GM21825 (cell line): ENCODE data around the gene SLC24A3.

Experiments used
- ATAC-seq: cut with Tn5 transposase; IDR thresholded peaks from one replicate; pipeline ENCODE4 v1.9.1; 2021; ENCODE audit warnings: mild to moderate bottlenecking, moderate library complexity; ENCODE audit not compliant: unreplicated experiment

SLC24A3 gene

GRCh38 chr20:19756761-19757486 lies 544.5 kb downstream of the SLC24A3 start:
- ATAC-seq = no peak

GRCh38 chr20:19757487-19758132 lies 545.2 kb downstream of the SLC24A3 start:
- ATAC-seq = no peak

DNA sequence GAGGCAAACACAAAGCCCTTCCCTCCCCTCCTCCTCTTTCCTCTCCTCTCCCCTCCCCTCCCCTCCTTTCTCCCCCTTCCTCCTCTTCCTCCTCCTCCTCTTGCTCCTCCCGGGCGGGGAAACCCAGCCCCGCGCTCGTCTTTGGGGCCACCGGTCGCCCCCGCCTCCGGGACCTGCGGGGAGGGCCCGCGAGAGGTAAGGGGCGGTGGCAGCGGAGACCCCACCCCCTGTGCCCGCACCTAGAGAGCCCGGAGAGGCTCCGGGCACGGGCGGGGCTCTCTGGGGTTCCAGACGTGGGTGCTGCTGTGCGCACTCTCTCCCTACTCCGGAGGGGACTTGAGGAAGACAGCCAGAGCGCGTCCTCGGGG lies 545.7 kb downstream of the SLC24A3 start, which contains the start of gene RIN2:
Gene RIN2, plus strand, starts transcription at position 126 of the 368 bp plus-strand sequence. CDS start 131,344 bp downstream, outside the sequence.
- no peak for ATAC-seq

DNA sequence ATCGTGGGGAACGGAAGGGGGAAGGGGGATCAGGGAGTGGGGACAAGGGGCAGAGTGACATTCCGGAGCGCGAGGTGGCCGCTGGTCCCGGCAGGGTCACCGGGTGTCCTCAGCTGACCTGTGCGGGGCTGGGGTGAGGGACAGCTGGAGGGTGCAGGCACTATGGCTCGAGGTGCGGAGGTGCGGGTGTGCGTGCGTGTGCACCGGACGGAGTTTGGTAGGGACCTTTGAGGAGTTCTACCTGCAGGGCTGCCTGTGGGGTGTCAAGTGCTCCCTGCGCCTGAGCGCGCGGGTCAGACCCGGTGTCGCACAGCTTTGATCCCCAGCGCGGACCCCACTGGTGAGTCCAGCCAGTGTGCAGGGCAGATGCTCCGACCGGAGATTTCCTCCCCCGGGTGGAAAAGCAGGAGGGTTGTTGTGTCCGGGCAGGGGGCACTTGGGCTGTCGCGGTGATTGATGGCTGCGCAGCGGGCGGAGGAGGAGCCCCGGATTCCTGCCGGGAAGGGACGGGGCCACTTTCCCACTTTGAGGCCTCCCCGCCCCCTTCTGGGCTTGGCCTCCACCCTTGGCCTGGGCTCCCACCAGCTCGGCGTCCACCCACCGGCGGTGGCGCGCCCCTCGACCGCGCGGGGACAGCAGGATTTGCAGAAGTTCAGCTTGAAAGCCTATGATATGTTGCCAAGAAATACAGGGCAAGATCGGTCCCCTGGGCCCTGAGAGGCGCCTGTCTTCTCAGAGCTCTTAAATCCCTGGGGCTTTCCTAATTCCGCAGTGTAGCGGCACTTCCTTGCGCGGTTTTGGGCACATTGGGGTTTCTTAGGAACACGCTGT lies 546.3 kb downstream of the SLC24A3 start:
- ATAC-seq = no peak

DNA sequence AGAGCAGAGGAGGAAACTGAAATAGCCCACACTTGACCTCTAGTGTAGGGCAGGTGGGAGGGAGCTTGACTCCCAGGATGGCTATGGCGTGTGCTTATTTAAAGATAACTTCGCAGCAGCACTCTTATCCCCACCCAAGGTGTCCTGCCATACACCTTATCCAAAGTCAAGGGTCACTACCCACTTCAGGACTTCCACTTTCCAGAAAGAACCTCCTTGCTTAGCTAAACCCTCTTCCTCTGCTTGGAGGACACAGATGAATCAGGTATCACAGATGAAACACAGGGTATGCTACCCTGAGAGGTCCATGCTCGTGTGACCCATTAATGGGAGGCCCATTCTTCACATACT lies 547.9 kb downstream of the SLC24A3 start:
- no peak for ATAC-seq

DNA sequence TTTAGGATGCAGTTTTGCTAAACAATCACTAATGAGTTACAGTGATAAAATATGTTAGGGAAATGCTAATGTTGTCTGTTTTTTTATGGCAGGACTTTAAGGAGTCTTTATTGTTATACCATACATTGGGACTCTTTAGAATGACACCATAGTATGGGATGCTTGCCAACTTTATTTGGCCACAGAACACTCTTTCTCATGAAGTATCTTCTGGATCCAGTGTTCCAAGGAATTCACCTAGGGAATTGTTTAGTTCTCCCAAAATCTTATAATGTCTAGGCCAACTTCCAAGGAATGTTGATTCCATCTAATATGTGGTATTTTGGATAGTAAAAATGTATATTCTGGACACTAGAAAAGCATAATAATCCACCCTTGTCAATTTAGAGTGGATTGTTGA lies 548.9 kb downstream of the SLC24A3 start:
- no peak for ATAC-seq

DNA sequence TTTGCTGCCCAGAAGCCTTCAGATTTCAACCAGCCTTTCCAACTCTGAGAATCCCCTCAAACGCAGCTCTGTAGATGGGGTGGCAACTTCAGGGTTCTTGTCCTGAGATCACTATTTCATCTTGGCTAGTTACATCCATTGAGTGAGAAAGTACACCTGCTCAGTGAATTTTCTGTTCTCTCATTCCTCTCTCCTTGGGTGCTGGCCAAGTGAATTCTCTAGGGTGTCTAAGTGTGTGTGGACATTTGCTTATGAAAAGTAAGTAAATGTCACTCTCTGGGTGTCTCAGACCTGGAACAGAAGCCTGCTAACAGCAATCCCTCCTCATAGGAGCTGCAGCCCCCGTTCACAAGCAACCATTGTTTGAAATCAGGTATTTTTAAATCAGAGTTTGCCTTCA lies 549.4 kb downstream of the SLC24A3 start:
- no peak for ATAC-seq

GRCh38 chr20:19764207-19764606 lies 551.8 kb downstream of the SLC24A3 start:
- no peak for ATAC-seq

GRCh38 chr20:19765266-19765665 lies 552.8 kb downstream of the SLC24A3 start:
- ATAC-seq = no peak

DNA sequence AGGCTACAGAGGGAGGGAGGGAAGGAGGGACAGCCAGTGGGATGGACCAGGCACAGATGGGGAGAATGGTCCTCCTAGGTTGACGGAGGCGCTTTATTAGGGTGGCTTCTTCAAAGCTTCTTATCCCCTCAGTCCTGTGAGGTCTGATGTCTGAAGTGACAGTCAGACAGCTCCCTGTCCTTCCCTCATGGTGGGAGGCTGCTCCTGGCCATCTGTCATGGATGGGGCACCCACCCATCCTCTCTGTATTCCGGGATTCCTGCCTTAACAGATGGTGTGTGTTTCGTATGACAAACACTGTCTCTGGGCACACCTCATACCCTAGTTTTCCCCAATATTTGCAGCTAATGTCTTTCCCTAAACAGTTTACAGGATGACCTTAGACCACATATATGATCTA lies 553.5 kb downstream of the SLC24A3 start:
- no peak for ATAC-seq

DNA sequence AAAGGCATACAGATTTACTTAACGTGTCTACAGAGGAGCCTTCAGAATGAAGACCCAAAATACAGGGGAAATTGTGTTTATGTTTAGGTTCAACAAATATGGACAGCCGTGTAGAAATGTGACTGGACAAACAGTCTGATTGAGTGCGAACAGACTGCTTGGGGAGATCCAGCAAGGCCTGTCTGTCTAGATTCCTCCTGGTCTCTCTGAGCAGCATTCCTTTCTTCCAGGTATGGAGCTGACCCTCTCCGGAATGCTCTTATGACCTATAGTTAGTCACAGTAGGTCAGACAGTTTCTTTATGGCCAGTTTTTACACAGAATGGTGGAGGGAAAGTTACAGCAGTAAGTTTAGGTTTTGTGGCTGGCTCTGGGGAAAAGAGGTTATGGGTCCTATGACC lies 554.6 kb downstream of the SLC24A3 start:
- no peak for ATAC-seq

GRCh38 chr20:19768325-19768842 lies 555.9 kb downstream of the SLC24A3 start:
- ATAC-seq = no peak

DNA sequence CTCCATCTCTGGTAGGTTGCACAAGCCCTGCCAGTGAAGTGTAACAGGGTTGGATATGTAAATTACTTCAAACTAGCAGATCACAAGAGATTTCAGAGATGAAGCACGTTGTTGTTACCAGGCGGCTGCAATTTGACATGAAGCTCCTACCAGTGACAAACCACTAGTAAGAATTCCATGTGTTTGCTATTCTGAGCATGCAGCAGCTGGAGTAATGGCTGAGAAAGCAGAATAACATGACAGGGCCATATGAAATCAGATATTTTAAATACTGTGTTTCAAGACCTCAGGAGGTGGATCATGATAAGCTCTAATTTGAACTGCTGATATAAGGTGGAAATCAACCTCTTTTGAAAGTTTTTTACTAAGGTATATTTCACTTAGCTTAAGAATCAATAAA lies 557.1 kb downstream of the SLC24A3 start:
- ATAC-seq = no peak

GRCh38 chr20:19770375-19770774 lies 557.9 kb downstream of the SLC24A3 start:
- no peak for ATAC-seq

- no peak for ATAC-seq
Observed at GRCh38 chr20:19771031-19771430, 558.6 kb downstream of the SLC24A3 start.
